ENCODE measurements around the gene NRG3. TPM values are rescaled to one million over a fixed set of nuclear protein-coding genes. Genes with fewer than 3 reads are reported as not detected.

NRG3 gene
- total RNA-seq, 4 donors from 2014 or later, result 0.32 to 1.4 TPM; not detected in 2

DNA sequence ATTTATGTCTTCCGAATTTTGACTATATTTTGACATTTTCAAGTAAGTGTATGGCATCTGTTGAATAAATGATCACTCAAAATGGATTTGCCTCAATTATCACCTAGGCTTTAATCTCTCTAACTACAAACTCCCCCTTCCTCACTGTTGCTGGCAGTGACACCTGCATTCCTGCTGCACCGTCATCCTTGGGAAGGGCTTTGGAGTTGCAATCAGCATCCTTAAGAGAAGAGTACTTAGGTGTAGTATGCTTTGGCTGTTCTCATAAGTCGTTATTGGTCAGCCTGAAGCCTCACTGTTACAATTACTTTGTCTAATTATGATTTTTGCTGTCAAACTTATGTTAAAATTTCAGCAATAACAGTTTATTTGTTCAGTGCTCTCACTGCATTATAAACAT lies 415.0 kb downstream of the NRG3 start:
- intact Hi-C loops (cut with DNase I; ENCODE audit: low total_unique reads) (no loop called here), in situ Hi-C loops (cut with MboI; ENCODE audit: low pct_ligation_motif_present in 1 of 4, low pct_unique_long_range_greater_than_20kb in 1 of 4, low sequenced_read_pairs in 3 of 4) (no loop called here)
- H3K27ac ChIP-seq, result no peak overlapping the region
- no peak for TF ChIP-seq POLR2A (IDR thresholded peaks at IDR 0.05)
- TF ChIP-seq, protein P1, sequence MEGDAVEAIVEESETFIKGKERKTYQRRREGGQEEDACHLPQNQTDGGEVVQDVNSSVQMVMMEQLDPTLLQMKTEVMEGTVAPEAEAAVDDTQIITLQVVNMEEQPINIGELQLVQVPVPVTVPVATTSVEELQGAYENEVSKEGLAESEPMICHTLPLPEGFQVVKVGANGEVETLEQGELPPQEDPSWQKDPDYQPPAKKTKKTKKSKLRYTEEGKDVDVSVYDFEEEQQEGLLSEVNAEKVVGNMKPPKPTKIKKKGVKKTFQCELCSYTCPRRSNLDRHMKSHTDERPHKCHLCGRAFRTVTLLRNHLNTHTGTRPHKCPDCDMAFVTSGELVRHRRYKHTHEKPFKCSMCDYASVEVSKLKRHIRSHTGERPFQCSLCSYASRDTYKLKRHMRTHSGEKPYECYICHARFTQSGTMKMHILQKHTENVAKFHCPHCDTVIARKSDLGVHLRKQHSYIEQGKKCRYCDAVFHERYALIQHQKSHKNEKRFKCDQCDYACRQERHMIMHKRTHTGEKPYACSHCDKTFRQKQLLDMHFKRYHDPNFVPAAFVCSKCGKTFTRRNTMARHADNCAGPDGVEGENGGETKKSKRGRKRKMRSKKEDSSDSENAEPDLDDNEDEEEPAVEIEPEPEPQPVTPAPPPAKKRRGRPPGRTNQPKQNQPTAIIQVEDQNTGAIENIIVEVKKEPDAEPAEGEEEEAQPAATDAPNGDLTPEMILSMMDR (IDR thresholded peaks at IDR 0.05), result no peak
- no peak for TF ChIP-seq POLR2AphosphoS5 (IDR thresholded peaks at IDR 0.05)
- no peak for TF ChIP-seq EP300 (IDR thresholded peaks at IDR 0.05; ENCODE audit: low read depth)
- H3K4me3 ChIP-seq, result no peak overlapping the region
- 68 to 71% methylated on average over 2 to 3 of the region's 3 CpGs for WGBS, 2 donors (ENCODE audit: low coverage in 1 of 2)
- H3K36me3 ChIP-seq, result no peaks in the 10 kb centered on the region
- H3K27me3 ChIP-seq, result no peaks in the 10 kb centered on the region
- DNase-seq, result no peak
- H3K4me1 ChIP-seq, result no peaks in the 10 kb centered on the region
- H3K9me3 ChIP-seq, result no peaks in the 10 kb centered on the region

DNA sequence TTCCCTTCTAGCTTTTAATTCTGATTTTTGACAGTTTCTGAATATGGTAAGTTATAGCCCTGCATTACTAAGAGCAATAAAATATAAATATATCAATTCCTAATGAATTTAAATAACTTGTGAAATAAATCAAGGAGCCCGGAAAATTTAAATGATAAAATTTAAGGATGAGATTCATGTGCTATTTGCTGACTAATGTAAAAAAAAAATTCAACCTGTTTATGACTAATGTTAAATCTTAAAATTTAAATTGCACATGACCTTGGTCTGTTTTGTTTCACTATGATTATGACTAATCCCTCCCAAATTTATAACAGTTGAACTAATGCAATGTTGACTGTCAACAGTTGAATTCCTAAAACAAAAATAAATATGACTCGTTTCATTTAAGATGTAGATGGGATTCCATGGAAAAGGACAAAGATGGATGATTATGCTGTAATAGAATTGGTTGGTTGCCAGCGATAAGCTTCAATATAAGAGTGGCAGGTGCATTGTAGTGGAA lies 419.9 kb downstream of the NRG3 start:
- Histone ChIP-seq H3K36me3 (no peaks in the 10 kb centered on the region), H3K4me3 (no peak overlapping the region), H3K9me3 (no peaks in the 10 kb centered on the region), H3K27ac (no peak overlapping the region), H3K4me1 (no peaks in the 10 kb centered on the region), H3K27me3 (no peaks in the 10 kb centered on the region)
- no peak for DNase-seq
- in situ Hi-C loops (cut with MboI; ENCODE audit: low pct_ligation_motif_present in 1 of 4, low pct_unique_long_range_greater_than_20kb in 1 of 4, low sequenced_read_pairs in 3 of 4) (no loop called here), intact Hi-C loops (cut with DNase I; ENCODE audit: low total_unique reads) (no loop called here)
- TF ChIP-seq POLR2A (IDR thresholded peaks at IDR 0.05) (no peak), EP300 (IDR thresholded peaks at IDR 0.05; ENCODE audit: low read depth) (no peak), POLR2AphosphoS5 (IDR thresholded peaks at IDR 0.05) (no peak)
- TF ChIP-seq, protein P1 (IDR thresholded peaks at IDR 0.05), result no peak
- 67 to 77% methylated on average over 3 of the region's 3 CpGs for WGBS, 2 donors (ENCODE audit: low coverage in 1 of 2)

DNA sequence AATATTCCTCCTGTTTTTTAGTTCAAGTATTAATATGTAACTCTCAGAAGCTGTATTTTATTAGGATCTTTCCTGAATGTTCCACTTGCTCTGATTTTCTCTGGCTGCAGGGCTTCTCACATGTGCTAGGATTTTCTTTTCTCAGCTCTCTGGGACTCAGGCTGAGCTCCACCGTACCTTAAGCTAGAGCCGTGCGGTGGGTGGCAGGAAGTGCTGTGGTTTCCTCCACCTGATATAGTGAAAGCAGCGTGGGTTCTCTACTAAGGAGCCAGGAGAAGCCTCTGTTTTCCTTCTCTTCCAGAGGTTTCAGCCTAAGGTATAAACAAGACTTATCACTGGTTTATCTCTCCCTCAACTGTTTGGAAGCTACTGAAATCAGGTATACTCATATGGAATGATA lies 433.6 kb downstream of the NRG3 start:
- 55% methylated on average over 4 of the region's 4 CpGs; no CpG with 5 or more reads in 1 of the 2 donors for WGBS, 2 donors (ENCODE audit: low coverage in 1 of 2)
- H3K4me1 ChIP-seq, result no peaks in the 10 kb centered on the region
- intact Hi-C loops (cut with DNase I; ENCODE audit: low total_unique reads) (no loop called here), in situ Hi-C loops (cut with MboI; ENCODE audit: low pct_ligation_motif_present in 1 of 4, low pct_unique_long_range_greater_than_20kb in 1 of 4, low sequenced_read_pairs in 3 of 4) (no loop called here)
- no peaks in the 10 kb centered on the region for H3K9me3 ChIP-seq
- H3K27me3 ChIP-seq, result no peaks in the 10 kb centered on the region
- DNase-seq, result no peak
- no peak overlapping the region for H3K27ac ChIP-seq
- H3K4me3 ChIP-seq, result no peak overlapping the region
- TF ChIP-seq, protein P1 (IDR thresholded peaks at IDR 0.05), result no peak
- TF ChIP-seq POLR2AphosphoS5 (IDR thresholded peaks at IDR 0.05) (no peak), POLR2A (IDR thresholded peaks at IDR 0.05) (no peak), EP300 (IDR thresholded peaks at IDR 0.05; ENCODE audit: low read depth) (no peak)
- no peaks in the 10 kb centered on the region for H3K36me3 ChIP-seq

DNA sequence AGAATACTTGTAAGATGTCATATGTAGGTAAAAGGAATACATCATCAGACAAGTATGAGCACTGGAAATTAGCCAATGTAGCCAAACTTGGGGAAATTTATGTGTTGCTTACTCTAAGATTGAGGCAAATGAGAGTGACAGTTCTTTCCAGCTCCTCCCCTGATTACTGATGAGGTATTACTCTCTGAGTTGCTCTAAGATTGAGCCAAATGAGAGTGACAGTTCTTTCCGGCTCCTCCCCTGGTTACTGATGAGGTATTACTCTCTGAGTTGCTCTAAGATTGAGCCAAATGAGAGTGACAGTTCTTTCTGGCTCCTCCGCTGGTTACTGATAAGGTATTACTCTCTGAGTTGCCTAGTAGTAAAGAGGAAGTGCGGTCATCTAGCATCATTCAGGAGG lies 435.8 kb downstream of the NRG3 start:
- no peaks in the 10 kb centered on the region for H3K4me1 ChIP-seq
- H3K27me3 ChIP-seq, result no peaks in the 10 kb centered on the region
- H3K4me3 ChIP-seq, result no peak overlapping the region
- no peaks in the 10 kb centered on the region for H3K36me3 ChIP-seq
- DNase-seq, result no peak
- intact Hi-C loops (cut with DNase I; ENCODE audit: low total_unique reads) (no loop called here), in situ Hi-C loops (cut with MboI; ENCODE audit: low pct_ligation_motif_present in 1 of 4, low pct_unique_long_range_greater_than_20kb in 1 of 4, low sequenced_read_pairs in 3 of 4) (no loop called here)
- WGBS, 2 donors (ENCODE audit: low coverage in 1 of 2), result 57 to 78% methylated on average over 3 of the region's 3 CpGs
- no peak overlapping the region for H3K27ac ChIP-seq
- TF ChIP-seq POLR2AphosphoS5 (IDR thresholded peaks at IDR 0.05) (no peak), EP300 (IDR thresholded peaks at IDR 0.05; ENCODE audit: low read depth) (no peak), POLR2A (IDR thresholded peaks at IDR 0.05) (no peak)
- TF ChIP-seq, protein P1 (IDR thresholded peaks at IDR 0.05), result no peak
- H3K9me3 ChIP-seq, result no peaks in the 10 kb centered on the region

Measured in transverse colon (tissue), 4 donors.